Brain microvascular endothelial cell (primary cell): ENCODE results near the gene GALNT1.
A peak's percentile ranks its signal among the peaks of the same experiment; 100 is the strongest.

Experiments
- DNase-seq: peaks from one replicate; pipeline ENCODE4 v3.0.0-alpha.2; 2020
- H3K27ac ChIP-seq: fragments of 250-450 bp; sonication (Bioruptor Pico); 2 replicates; pipeline ENCODE4 v1.5.1; 2020; ENCODE audit warnings: mild to moderate bottlenecking, moderate library complexity
- H3K27me3 ChIP-seq: fragments of 250-450 bp; sonication (Bioruptor Pico); replicated peaks from 2 replicates; pipeline ENCODE4 v1.5.1; 2020; ENCODE audit warnings: mild to moderate bottlenecking
- H3K36me3 ChIP-seq: fragments of 250-450 bp; sonication (Bioruptor Pico); replicated peaks from 2 replicates; pipeline ENCODE4 v1.5.1; 2020; ENCODE audit warnings: mild to moderate bottlenecking
- H3K4me3 ChIP-seq: 2 replicates; pipeline ENCODE4 v1.5.1; 2011; ENCODE audit warnings: low read depth, mild to moderate bottlenecking, control low read depth, low read length, moderate library complexity
- CTCF ChIP-seq: IDR thresholded peaks from 2 replicates; pipeline ENCODE4 v1.5.1; 2011; ENCODE audit warnings: low read depth, mild to moderate bottlenecking, moderate library complexity, low read length, control low read depth, inconsistent platforms; ENCODE audit errors: missing control alignments
- in situ Hi-C: cut with HindIII; loops from 2 replicates; pipeline ENCODE4 v1.10.0; 2017; ENCODE audit warnings: low sequenced_read_pairs, low pct_ligation_motif_present

Gene GALNT1

GRCh38 chr18:35721431-35722081 is 140.0 kb downstream of the GALNT1 start:
- TF ChIP-seq CTCF, result no peak
- Histone ChIP-seq H3K4me3 (no peak overlapping the region), H3K36me3 (no peaks in the 10 kb centered on the region), H3K27me3 (no peaks in the 10 kb centered on the region), H3K27ac (no peak overlapping the region)
- in situ Hi-C loops, result no loop called here
- DNase-seq, result no peak

GRCh38 chr18:35728676-35729075 is 147.1 kb downstream of the GALNT1 start:
- DNase-seq, result no peak
- in situ Hi-C loops, result no loop called here
- TF ChIP-seq CTCF, result no peak

GRCh38 chr18:35729991-35730668 is 148.6 kb downstream of the GALNT1 start:
- no peak for TF ChIP-seq CTCF
- H3K27ac ChIP-seq, result no peak overlapping the region
- peak overlapping the region; percentile 27 for H3K4me3 ChIP-seq
- no peak for DNase-seq
- in situ Hi-C loops, result no loop called here
- no peaks in the 10 kb centered on the region for H3K27me3 ChIP-seq
- no peaks in the 10 kb centered on the region for H3K36me3 ChIP-seq

More at GRCh38 chr18:35728676-35729075, 147.1 kb downstream of the GALNT1 start:
- Histone ChIP-seq H3K4me3 (no peak overlapping the region), H3K27me3 (no peaks in the 10 kb centered on the region), H3K27ac (no peak overlapping the region), H3K36me3 (no peaks in the 10 kb centered on the region)

GRCh38 chr18:35730691-35731370 is 149.3 kb downstream of the GALNT1 start:
- no peaks in the 10 kb centered on the region for H3K36me3 ChIP-seq
- no peaks in the 10 kb centered on the region for H3K27me3 ChIP-seq
- H3K4me3 ChIP-seq, result peak overlapping the region; percentile 27
- no peak overlapping the region for H3K27ac ChIP-seq
- no peak for TF ChIP-seq CTCF
- in situ Hi-C loops, result no loop called here
- DNase-seq, result no peak

GRCh38 chr18:35731701-35732100 is 150.2 kb downstream of the GALNT1 start:
- no peak for TF ChIP-seq CTCF
- H3K36me3 ChIP-seq, result no peaks in the 10 kb centered on the region
- H3K27ac ChIP-seq, result no peak overlapping the region
- no peak for DNase-seq
- no peak overlapping the region for H3K4me3 ChIP-seq
- in situ Hi-C loops, result no loop called here
- no peaks in the 10 kb centered on the region for H3K27me3 ChIP-seq
